HG03469 (cell line): ENCODE measurements around the gene USP17L13.
"Not testable (repeated sequence)": the region's sequence is repeated elsewhere in the genome, so short reads cannot be mapped to it uniquely, and the experiment has no call there.

Source experiments
- ATAC-seq: cut with Tn5 transposase; IDR thresholded peaks from one replicate; pipeline ENCODE4 v1.9.1; 2021; ENCODE audit warnings: mild to moderate bottlenecking, moderate library complexity, moderate number of reproducible peaks; ENCODE audit not compliant: unreplicated experiment

Gene USP17L13, protein sequence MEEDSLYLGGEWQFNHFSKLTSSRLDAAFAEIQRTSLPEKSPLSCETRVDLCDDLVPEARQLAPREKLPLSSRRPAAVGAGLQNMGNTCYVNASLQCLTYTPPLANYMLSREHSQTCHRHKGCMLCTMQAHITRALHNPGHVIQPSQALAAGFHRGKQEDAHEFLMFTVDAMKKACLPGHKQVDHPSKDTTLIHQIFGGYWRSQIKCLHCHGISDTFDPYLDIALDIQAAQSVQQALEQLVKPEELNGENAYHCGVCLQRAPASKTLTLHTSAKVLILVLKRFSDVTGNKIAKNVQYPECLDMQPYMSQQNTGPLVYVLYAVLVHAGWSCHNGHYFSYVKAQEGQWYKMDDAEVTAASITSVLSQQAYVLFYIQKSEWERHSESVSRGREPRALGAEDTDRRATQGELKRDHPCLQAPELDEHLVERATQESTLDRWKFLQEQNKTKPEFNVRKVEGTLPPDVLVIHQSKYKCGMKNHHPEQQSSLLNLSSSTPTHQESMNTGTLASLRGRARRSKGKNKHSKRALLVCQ

DNA sequence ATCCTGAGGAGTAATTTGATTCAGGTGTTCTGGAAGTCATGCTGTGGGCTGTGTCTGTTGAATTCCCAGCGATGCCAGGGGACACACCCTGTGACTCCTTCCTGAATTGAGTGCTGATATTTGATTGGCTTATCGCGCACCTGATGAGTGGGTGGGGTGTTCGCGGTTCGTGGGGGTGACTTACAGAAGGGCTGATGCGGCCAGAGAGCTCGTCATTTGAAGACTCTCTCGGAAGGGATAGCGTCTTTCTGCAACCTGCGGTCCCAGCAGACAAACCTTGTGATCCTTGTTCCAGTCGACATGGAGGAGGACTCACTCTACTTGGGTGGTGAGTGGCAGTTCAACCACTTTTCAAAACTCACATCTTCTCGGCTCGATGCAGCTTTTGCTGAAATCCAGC lies at the start of gene USP17L13:
TSS of gene USP17L13 (plus strand) at position 301 of the 400 bp plus-strand sequence. CDS start at position 301, 0 bp downstream.
- not testable (repeated sequence) for ATAC-seq

DNA sequence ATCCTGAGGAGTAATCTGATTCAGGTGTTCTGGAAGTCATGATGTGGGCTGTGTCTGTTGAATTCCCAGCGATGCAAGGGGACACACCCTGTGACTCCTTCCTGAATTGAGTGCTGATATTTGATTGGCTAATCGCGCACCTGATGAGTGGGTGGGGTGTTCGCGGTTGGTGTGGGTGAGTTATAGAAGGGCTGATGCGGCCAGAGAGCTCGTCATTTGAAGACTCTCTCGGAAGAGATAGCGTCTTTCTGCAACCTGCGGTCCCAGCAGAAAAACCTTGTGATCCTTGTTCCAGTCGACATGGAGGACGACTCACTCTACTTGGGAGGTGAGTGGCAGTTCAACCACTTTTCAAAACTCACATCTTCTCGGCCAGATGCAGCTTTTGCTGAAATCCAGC lies 14.3 kb upstream of the USP17L13 start, which contains the start of gene USP17L10:
TSS of gene USP17L10 (plus strand) at position 301 of the 400 bp plus-strand sequence. CDS start at position 301, 0 bp downstream.
- not testable (repeated sequence) for ATAC-seq

DNA sequence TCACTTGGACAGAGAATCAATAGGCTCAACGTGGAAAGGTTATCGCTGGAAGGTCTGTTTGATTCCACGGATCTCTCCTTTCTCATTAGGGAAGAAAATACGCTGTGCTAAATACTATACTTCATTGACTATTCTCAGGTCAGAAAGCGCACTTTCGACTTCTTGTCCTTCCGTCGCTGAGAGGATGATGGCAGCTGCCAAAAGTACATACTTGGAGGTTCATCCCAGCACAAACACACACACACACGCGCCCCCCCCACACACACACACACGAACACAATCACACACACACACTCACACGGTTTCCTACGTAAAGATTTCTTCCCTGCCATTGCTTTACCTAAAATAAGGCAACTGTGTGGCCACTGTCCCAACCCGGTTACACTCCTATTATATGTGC lies 10.0 kb upstream of the USP17L13 start:
- ATAC-seq: not testable (repeated sequence)

DNA sequence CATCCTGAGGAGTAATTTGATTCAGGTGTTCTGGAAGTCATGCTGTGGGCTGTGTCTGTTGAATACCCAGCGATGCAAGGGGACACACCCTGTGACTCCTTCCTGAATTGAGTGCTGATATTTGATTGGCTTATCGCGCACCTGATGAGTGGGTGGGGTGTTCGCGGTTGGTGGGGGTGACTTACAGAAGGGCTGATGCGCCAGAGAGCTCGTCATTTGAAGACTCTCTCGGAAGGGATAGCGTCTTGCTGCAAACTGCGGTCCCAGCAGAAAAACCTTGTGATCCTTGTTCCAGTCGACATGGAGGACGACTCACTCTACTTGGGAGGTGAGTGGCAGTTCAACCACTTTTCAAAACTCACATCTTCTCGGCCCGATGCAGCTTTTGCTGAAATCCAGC lies 9.6 kb upstream of the USP17L13 start, which contains the start of gene USP17L11:
TSS of gene USP17L11 (plus strand) at position 301 of the 400 bp plus-strand sequence. CDS start at position 301, 0 bp downstream.
- ATAC-seq: not testable (repeated sequence)

DNA sequence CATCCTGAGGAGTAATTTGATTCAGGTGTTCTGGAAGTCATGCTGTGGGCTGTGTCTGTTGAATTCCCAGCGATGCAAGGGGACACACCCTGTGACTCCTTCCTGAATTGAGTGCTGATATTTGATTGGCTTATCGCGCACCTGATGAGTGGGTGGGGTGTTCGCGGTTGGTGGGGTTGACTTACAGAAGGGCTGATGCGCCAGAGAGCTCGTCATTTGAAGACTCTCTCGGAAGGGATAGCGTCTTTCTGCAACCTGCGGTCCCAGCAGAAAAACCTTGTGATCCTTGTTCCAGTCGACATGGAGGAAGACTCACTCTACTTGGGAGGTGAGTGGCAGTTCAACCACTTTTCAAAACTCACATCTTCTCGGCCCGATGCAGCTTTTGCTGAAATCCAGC lies 4.8 kb upstream of the USP17L13 start, which contains the start of gene USP17L12:
TSS of gene USP17L12 (plus strand) at position 301 of the 400 bp plus-strand sequence. CDS start at position 301, 0 bp downstream.
- ATAC-seq: not testable (repeated sequence)

DNA sequence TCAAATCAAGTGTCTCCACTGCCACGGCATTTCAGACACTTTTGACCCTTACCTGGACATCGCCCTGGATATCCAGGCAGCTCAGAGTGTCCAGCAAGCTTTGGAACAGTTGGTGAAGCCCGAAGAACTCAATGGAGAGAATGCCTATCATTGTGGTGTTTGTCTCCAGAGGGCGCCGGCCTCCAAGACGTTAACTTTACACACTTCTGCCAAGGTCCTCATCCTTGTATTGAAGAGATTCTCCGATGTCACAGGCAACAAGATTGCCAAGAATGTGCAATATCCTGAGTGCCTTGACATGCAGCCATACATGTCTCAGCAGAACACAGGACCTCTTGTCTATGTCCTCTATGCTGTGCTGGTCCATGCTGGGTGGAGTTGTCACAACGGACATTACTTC lies 5.6 kb downstream of the USP17L13 start:
- ATAC-seq: not testable (repeated sequence)

DNA sequence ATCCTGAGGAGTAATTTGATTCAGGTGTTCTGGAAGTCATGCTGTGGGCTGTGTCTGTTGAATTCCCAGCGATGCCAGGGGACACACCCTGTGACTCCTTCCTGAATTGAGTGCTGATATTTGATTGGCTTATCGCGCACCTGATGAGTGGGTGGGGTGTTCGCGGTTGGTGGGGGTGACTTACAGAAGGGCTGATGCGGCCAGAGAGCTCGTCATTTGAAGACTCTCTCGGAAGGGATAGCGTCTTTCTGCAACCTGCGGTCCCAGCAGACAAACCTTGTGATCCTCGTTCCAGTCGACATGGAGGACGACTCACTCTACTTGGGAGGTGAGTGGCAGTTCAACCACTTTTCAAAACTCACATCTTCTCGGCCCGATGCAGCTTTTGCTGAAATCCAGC lies 9.4 kb downstream of the USP17L13 start, which contains the start of gene USP17L15:
TSS of gene USP17L15 (plus strand) at position 301 of the 400 bp plus-strand sequence. CDS start at position 301, 0 bp downstream.
- ATAC-seq: not testable (repeated sequence)

DNA sequence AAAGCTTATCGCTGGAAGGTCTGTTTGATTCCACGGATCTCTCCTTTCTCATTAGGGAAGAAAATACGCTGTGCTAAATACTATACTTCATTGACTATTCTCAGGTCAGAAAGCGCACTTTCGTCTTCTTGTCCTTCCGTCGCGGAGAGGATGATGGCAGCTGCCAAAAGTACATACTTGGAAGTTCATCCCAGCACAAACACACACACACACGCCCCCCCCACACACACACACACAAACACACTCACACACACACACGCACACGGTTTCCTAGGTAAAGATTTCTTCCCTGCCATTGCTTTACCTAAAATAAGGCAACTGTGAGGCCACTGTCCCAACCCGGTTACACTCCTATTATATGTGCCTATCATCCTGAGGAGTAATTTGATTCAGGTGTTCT lies 13.8 kb downstream of the USP17L13 start:
- ATAC-seq: not testable (repeated sequence)

DNA sequence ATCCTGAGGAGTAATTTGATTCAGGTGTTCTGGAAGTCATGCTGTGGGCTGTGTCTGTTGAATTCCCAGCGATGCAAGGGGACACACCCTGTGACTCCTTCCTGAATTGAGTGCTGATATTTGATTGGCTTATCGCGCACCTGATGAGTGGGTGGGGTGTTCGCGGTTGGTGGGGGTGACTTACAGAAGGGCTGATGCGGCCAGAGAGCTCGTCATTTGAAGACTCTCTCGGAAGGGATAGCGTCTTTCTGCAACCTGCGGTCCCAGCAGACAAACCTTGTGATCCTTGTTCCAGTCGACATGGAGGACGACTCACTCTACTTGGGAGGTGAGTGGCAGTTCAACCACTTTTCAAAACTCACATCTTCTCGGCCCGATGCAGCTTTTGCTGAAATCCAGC lies 18.9 kb downstream of the USP17L13 start, which contains the start of gene USP17L17:
TSS of gene USP17L17 (plus strand) at position 301 of the 400 bp plus-strand sequence. CDS start at position 301, 0 bp downstream.
- ATAC-seq: not testable (repeated sequence)

DNA sequence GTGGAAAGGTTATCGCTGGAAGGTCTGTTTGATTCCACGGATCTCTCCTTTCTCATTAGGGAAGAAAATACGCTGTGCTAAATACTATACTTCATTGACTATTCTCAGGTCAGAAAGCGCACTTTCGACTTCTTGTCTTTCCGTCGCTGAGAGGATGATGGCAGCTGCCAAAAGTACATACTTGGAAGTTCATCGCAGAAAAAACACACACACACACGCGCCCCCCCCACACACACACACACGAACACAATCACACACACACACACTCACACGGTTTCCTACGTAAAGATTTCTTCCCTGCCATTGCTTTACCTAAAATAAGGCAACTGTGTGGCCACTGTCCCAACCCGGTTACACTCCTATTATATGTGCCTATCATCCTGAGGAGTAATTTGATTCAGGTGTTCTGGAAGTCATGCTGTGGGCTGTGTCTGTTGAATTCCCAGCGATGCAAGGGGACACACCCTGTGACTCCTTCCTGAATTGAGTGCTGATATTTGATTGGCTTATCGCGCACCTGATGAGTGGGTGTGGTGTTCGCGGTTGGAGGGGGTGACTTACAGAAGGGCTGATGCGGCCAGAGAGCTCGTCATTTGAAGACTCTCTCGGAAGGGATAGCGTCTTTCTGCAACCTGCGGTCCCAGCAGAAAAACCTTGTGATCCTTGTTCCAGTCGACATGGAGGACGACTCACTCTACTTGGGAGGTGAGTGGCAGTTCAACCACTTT lies 23.4 kb downstream of the USP17L13 start, which contains the start of gene USP17L18:
TSS of gene USP17L18 (plus strand) at position 678 of the 728 bp plus-strand sequence. CDS start at position 678, 0 bp downstream.
- not testable (repeated sequence) for ATAC-seq

DNA sequence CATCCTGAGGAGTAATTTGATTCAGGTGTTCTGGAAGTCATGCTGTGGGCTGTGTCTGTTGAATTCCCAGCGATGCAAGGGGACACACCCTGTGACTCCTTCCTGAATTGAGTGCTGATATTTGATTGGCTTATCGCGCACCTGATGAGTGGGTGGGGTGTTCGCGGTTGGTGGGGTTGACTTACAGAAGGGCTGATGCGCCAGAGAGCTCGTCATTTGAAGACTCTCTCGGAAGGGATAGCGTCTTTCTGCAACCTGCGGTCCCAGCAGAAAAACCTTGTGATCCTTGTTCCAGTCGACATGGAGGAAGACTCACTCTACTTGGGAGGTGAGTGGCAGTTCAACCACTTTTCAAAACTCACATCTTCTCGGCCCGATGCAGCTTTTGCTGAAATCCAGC lies 28.4 kb downstream of the USP17L13 start, which contains the start of gene USP17L19:
TSS of gene USP17L19 (plus strand) at position 301 of the 400 bp plus-strand sequence. CDS start at position 301, 0 bp downstream.
- not testable (repeated sequence) for ATAC-seq

DNA sequence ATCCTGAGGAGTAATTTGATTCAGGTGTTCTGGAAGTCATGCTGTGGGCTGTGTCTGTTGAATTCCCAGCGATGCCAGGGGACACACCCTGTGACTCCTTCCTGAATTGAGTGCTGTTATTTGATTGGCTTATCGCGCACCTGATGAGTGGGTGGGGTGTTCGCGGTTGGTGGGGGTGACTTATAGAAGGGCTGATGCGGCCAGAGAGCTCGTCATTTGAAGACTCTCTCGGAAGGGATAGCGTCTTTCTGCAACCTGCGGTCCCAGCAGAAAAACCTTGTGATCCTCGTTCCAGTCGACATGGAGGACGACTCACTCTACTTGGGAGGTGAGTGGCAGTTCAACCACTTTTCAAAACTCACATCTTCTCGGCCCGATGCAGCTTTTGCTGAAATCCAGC lies 33.1 kb downstream of the USP17L13 start, which contains the start of gene USP17L20:
TSS of gene USP17L20 (plus strand) at position 301 of the 400 bp plus-strand sequence. CDS start at position 301, 0 bp downstream.
- ATAC-seq: not testable (repeated sequence)

DNA sequence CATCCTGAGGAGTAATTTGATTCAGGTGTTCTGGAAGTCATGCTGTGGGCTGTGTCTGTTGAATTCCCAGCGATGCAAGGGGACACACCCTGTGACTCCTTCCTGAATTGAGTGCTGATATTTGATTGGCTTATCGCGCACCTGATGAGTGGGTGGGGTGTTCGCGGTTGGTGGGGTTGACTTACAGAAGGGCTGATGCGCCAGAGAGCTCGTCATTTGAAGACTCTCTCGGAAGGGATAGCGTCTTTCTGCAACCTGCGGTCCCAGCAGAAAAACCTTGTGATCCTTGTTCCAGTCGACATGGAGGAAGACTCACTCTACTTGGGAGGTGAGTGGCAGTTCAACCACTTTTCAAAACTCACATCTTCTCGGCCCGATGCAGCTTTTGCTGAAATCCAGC lies 37.9 kb downstream of the USP17L13 start, which contains the start of gene USP17L21:
TSS of gene USP17L21 (plus strand) at position 301 of the 400 bp plus-strand sequence. CDS start at position 301, 0 bp downstream.
- not testable (repeated sequence) for ATAC-seq

DNA sequence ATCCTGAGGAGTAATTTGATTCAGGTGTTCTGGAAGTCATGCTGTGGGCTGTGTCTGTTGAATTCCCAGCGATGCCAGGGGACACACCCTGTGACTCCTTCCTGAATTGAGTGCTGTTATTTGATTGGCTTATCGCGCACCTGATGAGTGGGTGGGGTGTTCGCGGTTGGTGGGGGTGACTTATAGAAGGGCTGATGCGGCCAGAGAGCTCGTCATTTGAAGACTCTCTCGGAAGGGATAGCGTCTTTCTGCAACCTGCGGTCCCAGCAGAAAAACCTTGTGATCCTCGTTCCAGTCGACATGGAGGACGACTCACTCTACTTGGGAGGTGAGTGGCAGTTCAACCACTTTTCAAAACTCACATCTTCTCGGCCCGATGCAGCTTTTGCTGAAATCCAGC lies 42.6 kb downstream of the USP17L13 start, which contains the start of gene USP17L22:
TSS of gene USP17L22 (plus strand) at position 301 of the 400 bp plus-strand sequence. CDS start at position 301, 0 bp downstream.
- not testable (repeated sequence) for ATAC-seq

DNA sequence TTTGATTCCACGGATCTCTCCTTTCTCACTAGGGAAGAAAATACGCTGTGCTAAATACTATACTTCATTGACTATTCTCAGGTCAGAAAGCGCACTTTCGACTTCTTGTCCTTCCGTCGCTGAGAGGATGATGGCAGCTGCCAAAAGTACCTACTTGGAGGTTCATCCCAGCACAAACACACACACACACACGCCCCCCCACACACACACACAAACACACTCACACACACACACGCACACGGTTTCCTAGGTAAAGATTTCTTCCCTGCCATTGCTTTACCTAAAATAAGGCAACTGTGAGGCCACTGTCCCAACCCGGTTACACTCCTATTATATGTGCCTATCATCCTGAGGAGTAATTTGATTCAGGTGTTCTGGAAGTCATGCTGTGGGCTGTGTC lies 47.0 kb downstream of the USP17L13 start:
- not testable (repeated sequence) for ATAC-seq
